ENCODE data around the gene SRRD. TPM values are rescaled to one million over a fixed set of nuclear protein-coding genes. Genes with fewer than 3 reads are reported as not detected.

Gene SRRD
- total RNA-seq, 1 donor from 2014 or later, result 20.4 TPM

DNA sequence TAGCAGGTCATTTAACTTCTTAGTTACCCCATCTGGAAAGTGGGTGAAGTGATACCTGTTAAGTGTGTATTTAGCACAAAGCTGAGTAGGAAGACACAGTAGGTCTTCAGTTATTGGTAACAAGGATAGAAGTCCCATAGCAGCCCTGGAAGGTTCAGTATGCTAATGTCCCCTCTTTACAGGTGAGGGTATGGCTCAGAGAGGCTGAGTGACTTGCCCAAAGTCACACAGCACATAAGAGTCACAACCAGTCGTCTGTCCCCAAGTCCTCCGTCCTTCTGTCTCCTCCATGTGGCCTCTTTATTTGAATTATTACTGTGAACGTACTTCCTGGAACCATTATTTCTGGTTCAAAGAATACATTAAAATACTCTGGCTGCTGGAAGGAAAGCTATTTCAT is 44.1 kb upstream of the SRRD start:
- no peak overlapping the region for H3K27ac Mint-ChIP-seq (ENCODE audit: unreplicated experiment)
- TF ChIP-seq, protein P1, sequence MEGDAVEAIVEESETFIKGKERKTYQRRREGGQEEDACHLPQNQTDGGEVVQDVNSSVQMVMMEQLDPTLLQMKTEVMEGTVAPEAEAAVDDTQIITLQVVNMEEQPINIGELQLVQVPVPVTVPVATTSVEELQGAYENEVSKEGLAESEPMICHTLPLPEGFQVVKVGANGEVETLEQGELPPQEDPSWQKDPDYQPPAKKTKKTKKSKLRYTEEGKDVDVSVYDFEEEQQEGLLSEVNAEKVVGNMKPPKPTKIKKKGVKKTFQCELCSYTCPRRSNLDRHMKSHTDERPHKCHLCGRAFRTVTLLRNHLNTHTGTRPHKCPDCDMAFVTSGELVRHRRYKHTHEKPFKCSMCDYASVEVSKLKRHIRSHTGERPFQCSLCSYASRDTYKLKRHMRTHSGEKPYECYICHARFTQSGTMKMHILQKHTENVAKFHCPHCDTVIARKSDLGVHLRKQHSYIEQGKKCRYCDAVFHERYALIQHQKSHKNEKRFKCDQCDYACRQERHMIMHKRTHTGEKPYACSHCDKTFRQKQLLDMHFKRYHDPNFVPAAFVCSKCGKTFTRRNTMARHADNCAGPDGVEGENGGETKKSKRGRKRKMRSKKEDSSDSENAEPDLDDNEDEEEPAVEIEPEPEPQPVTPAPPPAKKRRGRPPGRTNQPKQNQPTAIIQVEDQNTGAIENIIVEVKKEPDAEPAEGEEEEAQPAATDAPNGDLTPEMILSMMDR (IDR thresholded peaks at IDR 0.05), result no peak
- no peak for DNase-seq (ENCODE audit: extremely low spot score, unreplicated experiment)
- no peak overlapping the region for H3K4me3 Mint-ChIP-seq (ENCODE audit: unreplicated experiment)
- H3K36me3 Mint-ChIP-seq (ENCODE audit: unreplicated experiment), result peaks cover 6% of the 10 kb centered on the region
- H3K4me1 Mint-ChIP-seq (ENCODE audit: unreplicated experiment), result no peaks in the 10 kb centered on the region
- H3K9me3 Mint-ChIP-seq (ENCODE audit: unreplicated experiment), result no peaks in the 10 kb centered on the region
- no peaks in the 10 kb centered on the region for H3K27me3 Mint-ChIP-seq (ENCODE audit: unreplicated experiment)

DNA sequence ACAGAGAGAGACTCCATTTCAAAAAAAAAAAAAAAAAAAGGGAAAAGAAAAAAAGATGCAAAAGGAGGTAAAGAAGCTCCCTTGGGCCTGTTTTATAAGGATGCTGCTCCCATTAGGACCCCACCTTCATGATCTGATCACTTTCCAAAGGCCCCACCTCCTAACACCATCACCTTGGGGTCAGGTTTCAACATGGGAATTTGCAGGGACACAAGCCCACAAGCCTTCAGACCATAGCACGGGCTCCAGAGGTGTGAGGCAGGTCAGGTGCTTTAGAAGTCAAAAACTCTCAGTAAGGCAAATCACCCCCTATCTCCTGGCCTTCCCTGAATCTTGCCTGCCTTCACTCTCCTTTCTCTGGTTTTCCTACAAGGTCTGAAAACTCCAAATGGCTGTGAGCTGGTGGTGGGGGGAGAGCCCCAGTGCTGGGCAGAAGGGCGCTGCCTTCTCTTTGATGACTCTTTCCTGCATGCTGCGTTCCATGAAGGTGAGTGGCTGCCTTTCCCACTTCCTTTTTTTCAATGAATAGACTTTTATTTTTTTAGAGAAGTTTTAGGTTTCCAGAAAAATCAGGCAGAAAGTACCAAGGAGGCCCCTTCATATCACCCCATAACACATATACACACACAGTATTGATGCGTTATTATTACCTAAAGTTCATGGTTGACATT is 41.5 kb upstream of the SRRD start:
- DNase-seq (ENCODE audit: extremely low spot score, unreplicated experiment), result no peak
- no peaks in the 10 kb centered on the region for H3K9me3 Mint-ChIP-seq (ENCODE audit: unreplicated experiment)
- TF ChIP-seq, protein P1 (IDR thresholded peaks at IDR 0.05), result no peak
- H3K36me3 Mint-ChIP-seq (ENCODE audit: unreplicated experiment), result peaks cover 4% of the 10 kb centered on the region
- no peak overlapping the region for H3K27ac Mint-ChIP-seq (ENCODE audit: unreplicated experiment)
- H3K4me1 Mint-ChIP-seq (ENCODE audit: unreplicated experiment), result no peaks in the 10 kb centered on the region
- H3K4me3 Mint-ChIP-seq (ENCODE audit: unreplicated experiment), result no peak overlapping the region
- no peaks in the 10 kb centered on the region for H3K27me3 Mint-ChIP-seq (ENCODE audit: unreplicated experiment)

DNA sequence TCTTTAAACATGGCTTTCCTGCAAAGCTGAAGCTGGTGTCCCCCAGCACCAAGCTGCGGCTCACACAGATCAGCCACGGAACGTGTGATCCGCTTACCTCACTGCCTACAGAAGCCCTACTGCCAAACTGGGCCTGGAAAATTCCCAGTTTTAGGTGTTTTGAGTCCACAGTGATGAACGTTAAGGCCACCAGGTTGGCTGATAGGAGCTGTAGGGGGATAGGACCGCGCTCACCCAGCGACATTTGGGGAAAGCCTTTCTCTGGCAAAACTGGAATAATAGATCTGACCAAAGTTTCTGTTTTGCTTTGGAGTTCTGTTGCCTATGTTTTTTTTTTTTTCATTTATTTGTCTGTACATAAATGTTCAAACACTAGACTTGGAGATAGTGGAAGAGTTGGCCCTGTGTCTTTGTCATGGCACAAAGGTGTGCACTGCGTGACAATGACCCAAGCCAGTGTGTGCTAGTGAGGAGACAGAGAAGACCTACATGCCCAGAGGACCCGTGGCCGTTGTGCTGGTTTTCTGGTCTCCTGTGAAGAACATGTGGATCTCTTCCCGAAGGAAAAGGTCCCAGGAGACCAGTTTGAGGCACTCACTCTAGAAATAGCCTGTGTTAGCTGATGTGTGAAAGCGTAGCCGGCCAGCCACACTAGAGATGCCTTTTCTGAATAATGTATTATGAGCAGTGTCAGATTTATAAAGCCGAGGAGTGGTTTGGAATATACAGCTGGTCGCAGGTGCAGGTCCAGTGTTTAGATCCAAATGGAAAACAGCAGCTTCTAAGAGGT is 39.6 kb upstream of the SRRD start:
- Mint-ChIP-seq H3K27ac (ENCODE audit: unreplicated experiment) (no peak overlapping the region), H3K4me1 (ENCODE audit: unreplicated experiment) (no peaks in the 10 kb centered on the region), H3K27me3 (ENCODE audit: unreplicated experiment) (no peaks in the 10 kb centered on the region), H3K36me3 (ENCODE audit: unreplicated experiment) (peaks cover 4% of the 10 kb centered on the region), H3K9me3 (ENCODE audit: unreplicated experiment) (no peaks in the 10 kb centered on the region), H3K4me3 (ENCODE audit: unreplicated experiment) (no peak overlapping the region)
- TF ChIP-seq, protein P1 (IDR thresholded peaks at IDR 0.05), result no peak
- no peak for DNase-seq (ENCODE audit: extremely low spot score, unreplicated experiment)

DNA sequence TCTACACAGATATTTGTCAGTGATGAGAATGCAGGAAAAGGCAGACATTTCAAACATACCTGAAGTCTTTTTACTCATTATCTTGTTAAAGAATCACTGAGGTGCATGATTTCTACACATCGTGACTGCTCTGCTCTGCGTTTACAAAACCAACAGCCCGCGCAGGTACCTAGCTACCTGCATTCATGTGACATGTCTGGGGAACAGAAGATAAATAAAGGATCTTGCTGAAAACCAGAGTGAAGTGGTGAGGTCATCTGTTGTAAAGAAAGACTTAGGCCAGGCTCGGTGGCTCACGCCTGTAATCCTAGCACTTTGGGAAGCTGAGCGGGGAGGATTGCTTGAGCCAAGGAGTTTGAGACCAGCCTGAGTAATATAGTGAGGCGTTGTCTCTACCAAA is 38.9 kb upstream of the SRRD start:
- no peaks in the 10 kb centered on the region for H3K27me3 Mint-ChIP-seq (ENCODE audit: unreplicated experiment)
- TF ChIP-seq, protein P1 (IDR thresholded peaks at IDR 0.05), result no peak
- H3K4me3 Mint-ChIP-seq (ENCODE audit: unreplicated experiment), result no peak overlapping the region
- H3K9me3 Mint-ChIP-seq (ENCODE audit: unreplicated experiment), result no peaks in the 10 kb centered on the region
- peaks cover 4% of the 10 kb centered on the region for H3K36me3 Mint-ChIP-seq (ENCODE audit: unreplicated experiment)
- DNase-seq (ENCODE audit: extremely low spot score, unreplicated experiment), result no peak
- no peak overlapping the region for H3K27ac Mint-ChIP-seq (ENCODE audit: unreplicated experiment)
- H3K4me1 Mint-ChIP-seq (ENCODE audit: unreplicated experiment), result no peaks in the 10 kb centered on the region

DNA sequence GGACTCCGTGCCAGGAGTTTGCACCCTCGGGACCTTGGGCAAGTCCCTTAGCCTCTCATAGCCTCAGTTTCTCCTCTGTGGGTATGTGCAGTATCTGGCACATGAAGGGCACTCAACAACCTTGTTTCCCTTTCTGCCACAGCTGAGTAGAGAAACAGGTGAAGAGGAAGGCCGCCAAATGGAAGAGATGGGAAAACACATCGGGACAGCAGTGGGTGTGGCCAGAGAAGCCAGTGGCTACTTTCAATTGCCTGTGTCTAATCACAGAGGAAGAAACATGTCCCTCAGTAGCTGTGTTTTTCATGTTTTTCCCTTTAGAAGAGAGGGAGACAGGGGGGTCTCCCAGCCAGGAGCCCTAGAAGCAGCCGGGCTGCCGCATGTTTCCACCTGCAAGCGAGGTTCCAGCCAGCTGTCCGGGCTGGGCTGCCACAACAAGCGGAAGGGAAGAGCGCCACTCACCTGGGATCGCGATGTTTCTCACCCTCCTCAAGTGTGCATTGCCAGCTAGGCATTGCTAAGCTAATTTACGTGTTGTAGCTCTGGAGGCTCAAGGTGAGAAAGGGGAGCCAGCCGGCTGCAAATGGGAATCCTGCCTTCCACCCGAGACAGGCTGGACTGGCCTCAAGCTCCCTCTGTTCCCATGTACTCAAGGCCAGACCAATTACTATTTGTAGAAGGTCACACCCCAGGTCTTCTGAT is 38.0 kb upstream of the SRRD start:
- DNase-seq (ENCODE audit: extremely low spot score, unreplicated experiment), result no peak
- H3K36me3 Mint-ChIP-seq (ENCODE audit: unreplicated experiment), result peaks cover 6% of the 10 kb centered on the region
- H3K27ac Mint-ChIP-seq (ENCODE audit: unreplicated experiment), result no peak overlapping the region
- TF ChIP-seq, protein P1 (IDR thresholded peaks at IDR 0.05), result no peak
- no peaks in the 10 kb centered on the region for H3K27me3 Mint-ChIP-seq (ENCODE audit: unreplicated experiment)
- H3K4me3 Mint-ChIP-seq (ENCODE audit: unreplicated experiment), result no peak overlapping the region
- H3K9me3 Mint-ChIP-seq (ENCODE audit: unreplicated experiment), result no peaks in the 10 kb centered on the region
- H3K4me1 Mint-ChIP-seq (ENCODE audit: unreplicated experiment), result no peaks in the 10 kb centered on the region
